T-helper 17 cell (primary cell): ENCODE data around the gene CNGB1. TPM values are rescaled to one million over a fixed set of nuclear protein-coding genes. Genes with fewer than 3 reads are reported as not detected.

Experiments used
- ATAC-seq: fragments of 150-1000 bp; cut with Tn5 transposase; 2 replicates; pipeline ENCODE4 v1.10.0; 2021; ENCODE audit warnings: mild to moderate bottlenecking, moderate library complexity
- DNase-seq, 3 donors: peaks; one replicate each; pipeline versions ENCODE4 v3.0.0 to v3.0.0-alpha.2; 2020 to 2021
- H3K9me3 ChIP-seq: one replicate; pipeline ENCODE4 v1.7.0; 2013; ENCODE audit warnings: low read length, mild to moderate bottlenecking; ENCODE audit not compliant: control insufficient read depth, poor library complexity, severe bottlenecking
- H3K27ac Mint-ChIP-seq: one replicate; pipeline ENCODE4 v1.8.0; 2022; ENCODE audit warnings: mild to moderate bottlenecking, moderate library complexity, mixed read lengths
- H3K27me3 Mint-ChIP-seq: one replicate; pipeline ENCODE4 v1.8.0; 2022; ENCODE audit warnings: mixed read lengths
- H3K36me3 Mint-ChIP-seq: one replicate; pipeline ENCODE4 v1.8.0; 2022; ENCODE audit warnings: low read depth, mixed read lengths
- H3K4me1 Mint-ChIP-seq: one replicate; pipeline ENCODE4 v1.8.0; 2022; ENCODE audit warnings: mild to moderate bottlenecking, mixed read lengths
- H3K4me3 Mint-ChIP-seq: one replicate; pipeline ENCODE4 v1.8.0; 2022; ENCODE audit warnings: mild to moderate bottlenecking, moderate library complexity, mixed read lengths
- total RNA-seq, 4 donors: library from RNA in 2 of 4; stranded (reverse) in 2 of 4; gene quantifications; one replicate each; pipeline ENCODE4 v1.2.3 and lab custom pipeline; 2022 to 2026

CNGB1 gene
- total RNA-seq, 2 donors from 2014 or later, result not detected

DNA sequence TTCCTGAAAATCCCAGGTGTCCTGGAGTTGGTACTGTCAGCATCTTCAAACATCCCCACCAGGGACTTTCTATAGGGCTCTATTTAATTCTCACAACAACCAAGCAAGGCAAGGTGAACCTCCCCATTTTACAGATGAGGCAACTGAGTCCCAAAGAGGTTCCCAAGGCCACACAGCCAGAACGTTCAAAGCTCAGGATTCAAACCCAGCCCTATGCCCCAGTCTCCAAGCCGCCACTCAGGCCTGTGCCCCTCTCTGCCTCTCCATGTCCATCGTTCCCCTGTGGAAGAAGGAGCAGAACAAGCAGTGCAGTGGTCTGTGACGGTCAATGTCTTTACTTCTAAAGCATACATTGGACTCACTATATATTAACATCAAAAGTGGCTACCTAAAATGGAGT is 23.4 kb upstream of the CNGB1 start:
- ATAC-seq (no peak), DNase-seq (no peak)
- H3K4me3 Mint-ChIP-seq, result peak overlapping the region; percentile 55
- H3K27me3 Mint-ChIP-seq, result no peaks in the 10 kb centered on the region
- H3K4me1 Mint-ChIP-seq, result peaks cover 42% of the 10 kb centered on the region
- H3K9me3 ChIP-seq, result no peaks in the 10 kb centered on the region
- peaks cover 2% of the 10 kb centered on the region for H3K36me3 Mint-ChIP-seq
- H3K27ac Mint-ChIP-seq, result peak overlapping the region; percentile 83

DNA sequence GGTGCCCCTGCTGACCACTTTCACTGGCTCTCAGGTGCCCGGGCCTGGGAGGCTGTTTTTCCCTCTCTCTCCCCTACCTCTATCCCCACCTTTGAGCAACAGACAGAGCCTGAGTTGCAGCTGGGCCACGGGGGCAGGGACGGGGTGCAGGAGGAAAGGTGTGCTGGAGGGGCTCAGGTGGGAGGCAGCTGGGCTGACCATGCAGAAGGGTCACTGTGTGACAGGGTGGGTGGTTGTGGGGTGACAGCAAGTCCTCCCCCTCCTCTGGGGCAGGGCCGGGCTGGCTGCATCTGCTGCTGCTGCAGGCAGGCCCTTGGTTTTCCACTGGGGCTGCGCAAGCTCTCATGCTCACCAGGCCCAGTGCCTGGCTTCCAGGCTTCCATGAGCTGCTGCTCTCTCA is 23.0 kb upstream of the CNGB1 start:
- peak overlapping the region; percentile 50 for H3K4me3 Mint-ChIP-seq
- H3K36me3 Mint-ChIP-seq, result peaks cover 2% of the 10 kb centered on the region
- H3K4me1 Mint-ChIP-seq, result peaks cover 37% of the 10 kb centered on the region
- H3K9me3 ChIP-seq, result no peaks in the 10 kb centered on the region
- DNase-seq, result no peak
- peak overlapping the region; percentile 83 for H3K27ac Mint-ChIP-seq
- ATAC-seq, result no peak
- no peaks in the 10 kb centered on the region for H3K27me3 Mint-ChIP-seq

DNA sequence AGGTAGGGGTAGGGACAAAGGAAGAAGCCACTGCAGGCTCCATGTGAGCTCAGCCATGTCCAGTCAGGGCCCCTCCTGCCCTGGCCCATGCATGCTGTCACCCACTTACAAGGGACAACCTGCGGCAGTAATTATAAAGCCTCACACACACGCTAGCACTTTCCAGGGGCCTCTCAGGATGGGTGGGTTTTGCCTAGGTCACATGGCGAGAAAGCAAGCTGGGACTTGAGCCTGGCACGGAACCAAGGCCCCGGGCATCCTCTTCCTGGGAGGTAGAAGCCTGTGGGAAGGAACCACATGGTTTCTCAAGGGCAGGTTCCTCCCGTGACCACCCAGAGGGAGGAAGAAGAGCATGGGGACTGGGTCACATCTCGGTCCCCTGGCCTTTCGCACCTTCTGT is 22.5 kb upstream of the CNGB1 start:
- ATAC-seq, result no peak
- peaks cover 2% of the 10 kb centered on the region for H3K36me3 Mint-ChIP-seq
- no peaks in the 10 kb centered on the region for H3K9me3 ChIP-seq
- H3K4me3 Mint-ChIP-seq, result no peak overlapping the region
- DNase-seq, result no peak
- H3K27ac Mint-ChIP-seq, result no peak overlapping the region
- peaks cover 33% of the 10 kb centered on the region for H3K4me1 Mint-ChIP-seq
- H3K27me3 Mint-ChIP-seq, result no peaks in the 10 kb centered on the region

DNA sequence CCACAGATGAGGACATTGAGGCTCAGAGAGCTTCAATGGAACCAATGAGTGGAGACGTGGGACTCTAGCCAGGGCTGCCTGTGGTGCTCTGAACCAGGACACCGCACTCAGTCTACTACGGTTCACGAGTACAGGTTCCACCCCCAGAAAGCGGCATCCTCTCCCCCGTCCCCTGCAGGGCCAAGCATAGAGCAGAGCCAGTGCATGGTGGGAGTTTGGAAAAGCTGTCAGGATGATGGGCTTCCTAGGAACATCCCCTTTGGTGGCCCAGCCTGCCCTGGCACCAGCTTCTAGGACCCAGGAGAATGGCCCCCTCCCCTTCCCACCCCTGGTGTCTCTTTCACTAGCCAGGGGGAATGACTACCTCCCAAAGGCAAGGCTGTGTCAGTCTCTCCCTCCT is 21.2 kb upstream of the CNGB1 start:
- no peak overlapping the region for H3K4me3 Mint-ChIP-seq
- H3K4me1 Mint-ChIP-seq, result peaks cover 21% of the 10 kb centered on the region
- H3K27me3 Mint-ChIP-seq, result no peaks in the 10 kb centered on the region
- DNase-seq (no peak), ATAC-seq (no peak)
- no peaks in the 10 kb centered on the region for H3K9me3 ChIP-seq
- peaks cover 2% of the 10 kb centered on the region for H3K36me3 Mint-ChIP-seq
- H3K27ac Mint-ChIP-seq, result no peak overlapping the region

DNA sequence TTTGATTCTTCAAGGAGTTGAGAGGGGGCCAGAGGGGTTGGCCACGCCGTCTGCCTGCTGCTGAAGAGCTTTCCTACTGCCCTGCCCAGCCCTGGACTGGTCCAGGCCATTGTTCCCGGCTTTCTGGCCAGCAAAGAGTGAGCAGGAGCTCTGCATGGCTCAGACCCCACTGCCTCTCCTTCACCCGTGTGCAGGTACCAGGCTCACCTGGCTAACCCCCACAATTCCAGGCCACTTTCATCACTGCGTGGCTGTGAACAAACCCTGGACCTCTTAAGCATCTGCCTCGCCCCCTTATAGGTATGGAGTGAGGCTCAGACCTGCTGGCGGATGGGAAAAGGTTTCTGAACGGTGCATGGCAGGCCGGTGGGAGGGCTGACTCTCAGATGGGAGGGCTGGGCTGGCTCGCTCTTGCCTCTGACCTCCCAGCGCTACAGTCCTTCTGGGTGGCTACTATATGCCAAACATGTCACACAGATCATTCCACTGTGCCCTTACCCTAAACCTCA is 20.7 kb upstream of the CNGB1 start:
- DNase-seq, result no peak
- no peaks in the 10 kb centered on the region for H3K27me3 Mint-ChIP-seq
- no peaks in the 10 kb centered on the region for H3K9me3 ChIP-seq
- H3K36me3 Mint-ChIP-seq, result peaks cover 2% of the 10 kb centered on the region
- no peak overlapping the region for H3K27ac Mint-ChIP-seq
- peaks cover 20% of the 10 kb centered on the region for H3K4me1 Mint-ChIP-seq
- ATAC-seq, result no peak
- H3K4me3 Mint-ChIP-seq, result no peak overlapping the region

DNA sequence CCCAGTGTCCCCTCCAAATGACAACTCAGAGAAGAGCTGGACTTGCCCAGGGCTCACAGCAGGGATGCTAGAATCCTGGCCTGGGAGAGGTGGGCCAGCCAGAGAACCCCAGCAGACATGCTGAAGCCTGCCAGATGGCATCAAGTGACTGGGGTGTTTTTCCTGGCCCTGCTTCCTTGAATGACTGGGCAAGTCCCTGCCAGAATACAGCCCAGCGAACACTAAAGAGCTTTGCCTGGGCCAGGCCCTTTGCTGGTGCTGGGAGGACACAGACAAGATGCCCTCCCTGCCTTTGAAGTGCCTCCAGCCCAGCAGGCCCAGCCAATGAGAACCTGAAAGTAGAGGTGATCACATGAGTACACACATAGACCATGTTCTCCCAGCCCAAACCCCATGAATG is 18.0 kb upstream of the CNGB1 start:
- ATAC-seq, result no peak
- DNase-seq, result no peak
- H3K4me1 Mint-ChIP-seq, result peaks cover 18% of the 10 kb centered on the region
- no peaks in the 10 kb centered on the region for H3K9me3 ChIP-seq
- H3K27ac Mint-ChIP-seq, result peak overlapping the region; percentile 63
- no peak overlapping the region for H3K4me3 Mint-ChIP-seq
- H3K36me3 Mint-ChIP-seq, result no peaks in the 10 kb centered on the region
- no peaks in the 10 kb centered on the region for H3K27me3 Mint-ChIP-seq

DNA sequence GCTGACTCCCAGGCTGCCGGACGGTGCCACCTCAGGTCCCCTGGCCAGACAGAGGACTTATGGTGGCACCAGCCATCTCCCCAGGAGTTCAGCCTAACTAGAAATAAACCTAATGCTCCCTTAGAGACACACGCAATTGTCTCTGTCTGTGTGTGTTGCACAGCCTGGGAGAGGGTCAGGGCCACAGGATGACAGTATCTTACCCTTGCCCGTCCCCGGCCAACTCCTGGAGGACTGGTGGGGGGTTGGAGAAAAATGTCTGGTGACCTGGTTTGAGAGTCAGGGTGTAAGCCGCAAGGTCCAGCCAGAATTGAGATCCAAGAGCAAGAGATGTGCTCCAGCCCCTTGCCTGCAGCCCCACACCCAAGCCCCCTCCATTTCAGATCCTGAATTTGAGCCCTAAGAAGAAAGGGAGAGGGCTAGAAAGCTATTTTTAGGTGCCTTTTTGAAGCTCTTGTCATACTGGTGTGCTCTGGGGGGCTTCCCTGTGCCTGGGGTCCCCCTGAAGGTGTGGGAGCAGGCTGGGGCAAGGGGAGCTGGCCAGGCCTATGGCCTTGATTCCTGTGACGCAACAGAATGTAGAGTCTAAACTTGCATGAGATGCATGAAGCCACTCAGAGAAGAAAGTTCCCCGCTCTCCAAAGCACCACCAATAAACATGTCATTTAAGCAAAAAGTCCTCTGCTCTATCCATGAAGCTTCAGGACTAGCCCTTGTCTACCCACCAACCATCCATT is 16.7 kb upstream of the CNGB1 start:
- DNase-seq, result no peak
- Mint-ChIP-seq H3K27me3 (no peaks in the 10 kb centered on the region), H3K36me3 (no peaks in the 10 kb centered on the region), H3K4me3 (no peak overlapping the region), H3K4me1 (peaks cover 14% of the 10 kb centered on the region), H3K27ac (no peak overlapping the region)
- no peak for ATAC-seq
- H3K9me3 ChIP-seq, result no peaks in the 10 kb centered on the region

DNA sequence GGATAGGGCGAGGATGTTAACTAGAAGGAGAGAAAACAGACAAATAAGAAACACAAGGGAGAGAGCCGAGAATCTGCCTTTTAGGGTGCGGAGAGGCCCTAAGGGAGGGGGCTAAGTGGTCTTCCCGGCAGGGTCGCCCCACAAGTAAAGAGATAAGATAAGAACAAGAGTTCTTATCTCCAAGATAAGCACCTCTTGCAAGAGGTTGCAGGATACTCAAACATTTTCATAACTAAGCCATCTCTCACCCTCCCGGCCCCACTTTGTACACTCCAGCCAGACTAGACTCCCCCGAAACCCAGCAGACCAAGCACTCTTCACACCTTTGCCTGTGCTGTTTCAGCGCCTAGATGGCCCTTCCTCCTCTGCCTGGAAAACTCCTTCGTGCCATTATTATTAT is 15.3 kb upstream of the CNGB1 start:
- Mint-ChIP-seq H3K4me3 (peak overlapping the region; percentile 47), H3K4me1 (peaks cover 12% of the 10 kb centered on the region), H3K27ac (peak overlapping the region; percentile 77), H3K27me3 (no peaks in the 10 kb centered on the region), H3K36me3 (no peaks in the 10 kb centered on the region)
- no peak for ATAC-seq
- no peaks in the 10 kb centered on the region for H3K9me3 ChIP-seq
- no peak for DNase-seq

DNA sequence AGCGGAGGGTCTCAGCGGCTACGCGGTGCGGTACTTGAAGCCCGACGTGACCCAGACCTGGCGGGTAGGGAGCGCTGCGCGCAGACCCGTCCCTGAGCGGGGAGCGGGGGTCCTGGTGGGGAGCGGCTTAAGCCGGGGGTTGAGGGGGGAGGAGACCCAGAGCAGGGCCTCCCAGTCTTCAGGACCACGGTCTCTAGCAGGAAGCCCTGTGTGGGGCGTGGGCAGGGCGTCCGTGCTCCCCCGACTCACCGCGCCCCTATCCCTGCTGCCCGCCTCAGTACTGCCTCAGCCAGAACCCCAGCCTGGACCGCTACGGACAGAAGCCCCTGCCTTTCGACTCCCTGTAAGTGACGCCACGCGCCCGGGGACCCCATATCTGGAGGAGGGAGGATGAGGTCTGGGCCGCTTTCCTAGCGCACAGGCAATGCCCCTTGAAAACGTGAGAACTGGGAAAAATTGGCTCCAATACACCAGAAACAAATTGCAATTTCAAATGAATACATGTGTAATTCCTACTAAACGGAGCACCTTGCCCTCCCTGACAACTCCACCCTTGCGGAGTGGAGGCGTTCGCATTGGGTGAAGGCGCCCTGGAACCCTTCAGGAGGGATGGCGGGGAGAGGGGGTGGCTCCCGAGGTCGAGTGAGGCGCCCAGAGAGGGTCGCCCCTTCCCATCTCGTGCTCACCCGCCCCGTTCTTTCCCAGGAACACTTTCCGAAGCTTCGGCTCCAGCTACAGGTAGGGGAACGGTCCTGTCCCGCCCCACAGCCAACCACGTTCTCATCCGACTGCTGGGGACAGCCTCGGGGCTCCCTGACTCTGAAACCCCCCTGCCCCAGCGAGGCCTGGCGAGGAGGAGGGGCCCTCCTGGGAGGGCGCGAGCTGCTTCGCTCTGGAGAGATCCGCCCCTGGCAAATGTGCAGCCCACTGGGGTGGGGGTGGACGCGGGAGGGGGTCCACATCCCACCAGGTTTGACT is 14.6 kb upstream of the CNGB1 start:
- H3K4me3 Mint-ChIP-seq, result peak overlapping the region; percentile 93
- peak overlapping the region; percentile 77 for H3K27ac Mint-ChIP-seq
- no peaks in the 10 kb centered on the region for H3K36me3 Mint-ChIP-seq
- no peaks in the 10 kb centered on the region for H3K9me3 ChIP-seq
- peaks cover 10% of the 10 kb centered on the region for H3K4me1 Mint-ChIP-seq
- no peaks in the 10 kb centered on the region for H3K27me3 Mint-ChIP-seq
- DNase-seq (no peak), ATAC-seq (peak; percentile 57)

DNA sequence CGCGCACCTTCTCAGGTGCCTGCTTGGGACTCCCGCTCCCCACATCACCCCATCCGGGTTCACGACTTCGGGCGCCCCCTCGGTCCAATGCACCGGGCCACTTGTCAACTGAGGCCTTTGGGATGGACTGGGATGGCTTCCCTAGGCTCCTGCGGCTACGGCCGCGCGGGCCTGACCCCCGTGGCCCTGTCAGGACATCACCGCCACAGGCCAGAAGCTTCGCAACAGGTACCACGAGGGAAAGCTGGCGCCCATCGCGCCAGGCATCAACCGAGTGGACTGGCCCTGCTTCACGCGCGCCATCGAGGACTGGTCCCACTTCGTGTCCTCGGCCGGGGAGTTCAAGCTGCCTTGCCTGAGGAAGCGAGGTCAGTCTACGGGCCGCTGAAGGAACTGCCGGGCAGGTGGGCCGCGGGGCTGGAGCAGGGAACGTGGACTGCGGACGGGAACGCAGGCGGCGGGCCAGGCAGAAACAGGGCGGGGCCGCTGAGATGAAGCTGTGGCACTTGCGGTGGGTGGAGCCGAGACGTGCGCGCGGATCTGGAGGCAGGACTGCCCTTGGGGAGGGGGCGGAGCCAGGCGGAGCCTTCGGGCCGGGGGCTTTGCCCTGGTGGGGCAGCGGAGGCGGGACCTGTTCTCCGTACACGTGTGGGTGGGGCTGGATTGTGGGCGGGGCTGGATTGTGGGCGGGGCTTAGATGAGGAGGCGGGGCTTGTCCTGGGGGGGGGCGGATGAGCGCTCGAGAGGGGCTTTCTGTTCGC is 13.7 kb upstream of the CNGB1 start:
- peak overlapping the region; percentile 77 for H3K27ac Mint-ChIP-seq
- H3K9me3 ChIP-seq, result no peaks in the 10 kb centered on the region
- H3K36me3 Mint-ChIP-seq, result no peaks in the 10 kb centered on the region
- peaks cover 6% of the 10 kb centered on the region for H3K4me1 Mint-ChIP-seq
- H3K4me3 Mint-ChIP-seq, result peak overlapping the region; percentile 93
- DNase-seq, result peak; percentile 84 to 95 (median 92)
- peak; percentile 99 for ATAC-seq
- no peaks in the 10 kb centered on the region for H3K27me3 Mint-ChIP-seq

DNA sequence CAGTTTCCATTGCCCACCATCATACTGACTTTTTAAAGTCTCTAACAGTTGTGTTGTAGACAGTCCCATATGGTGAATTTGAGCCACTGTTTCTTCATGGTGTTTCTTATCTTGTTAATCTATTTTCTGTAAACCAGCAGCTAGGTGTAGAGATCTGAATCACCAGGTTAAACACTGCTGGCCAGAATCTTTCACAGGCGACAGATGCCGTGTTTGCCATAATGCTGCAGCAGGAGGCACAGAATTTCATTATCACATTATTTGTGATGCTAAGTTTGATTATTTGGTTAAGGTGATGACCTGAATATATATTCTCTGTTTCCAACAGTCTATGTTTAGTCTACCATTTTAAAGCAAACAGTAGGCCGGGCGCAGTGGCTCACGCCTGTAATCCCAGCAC is 11.5 kb upstream of the CNGB1 start:
- no peaks in the 10 kb centered on the region for H3K9me3 ChIP-seq
- Mint-ChIP-seq H3K4me1 (peaks cover 10% of the 10 kb centered on the region), H3K4me3 (no peak overlapping the region), H3K27me3 (no peaks in the 10 kb centered on the region), H3K36me3 (no peaks in the 10 kb centered on the region), H3K27ac (no peak overlapping the region)
- no peak for DNase-seq
- no peak for ATAC-seq

DNA sequence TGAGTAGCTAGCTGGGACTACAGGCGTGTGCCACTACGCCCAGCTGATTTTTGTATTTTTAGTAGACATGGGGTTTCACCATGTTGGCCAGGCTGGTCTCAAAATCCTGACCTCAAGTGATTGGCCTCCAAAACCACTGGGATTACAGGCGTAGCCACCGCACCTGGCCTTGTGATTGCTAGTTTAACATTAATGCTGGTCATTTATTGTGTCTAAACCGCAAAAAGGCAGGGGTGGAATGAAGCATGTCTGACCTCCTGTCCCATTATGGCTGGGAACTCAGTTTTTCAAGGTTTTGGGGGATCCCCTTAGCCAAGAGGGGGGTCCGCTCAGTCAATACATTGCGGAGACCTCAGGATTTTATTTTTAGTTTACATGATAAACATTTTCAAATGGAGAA is 10.7 kb upstream of the CNGB1 start:
- no peak for ATAC-seq
- peaks cover 10% of the 10 kb centered on the region for H3K4me1 Mint-ChIP-seq

More for the DNA sequence above, 10.7 kb upstream of the CNGB1 start:
- no peak overlapping the region for H3K4me3 Mint-ChIP-seq
- H3K27ac Mint-ChIP-seq, result no peak overlapping the region
- DNase-seq, result no peak
- H3K9me3 ChIP-seq, result no peaks in the 10 kb centered on the region
- H3K27me3 Mint-ChIP-seq, result no peaks in the 10 kb centered on the region
- no peaks in the 10 kb centered on the region for H3K36me3 Mint-ChIP-seq
